NCI-H128 (cell line): ENCODE results near the gene IL1RL2.

Source experiments
- DNase-seq: peaks from one replicate; lab custom pipeline; 2025; ENCODE audit not compliant: unreplicated experiment; lab: John Stamatoyannopoulos, UW

IL1RL2 gene

DNA sequence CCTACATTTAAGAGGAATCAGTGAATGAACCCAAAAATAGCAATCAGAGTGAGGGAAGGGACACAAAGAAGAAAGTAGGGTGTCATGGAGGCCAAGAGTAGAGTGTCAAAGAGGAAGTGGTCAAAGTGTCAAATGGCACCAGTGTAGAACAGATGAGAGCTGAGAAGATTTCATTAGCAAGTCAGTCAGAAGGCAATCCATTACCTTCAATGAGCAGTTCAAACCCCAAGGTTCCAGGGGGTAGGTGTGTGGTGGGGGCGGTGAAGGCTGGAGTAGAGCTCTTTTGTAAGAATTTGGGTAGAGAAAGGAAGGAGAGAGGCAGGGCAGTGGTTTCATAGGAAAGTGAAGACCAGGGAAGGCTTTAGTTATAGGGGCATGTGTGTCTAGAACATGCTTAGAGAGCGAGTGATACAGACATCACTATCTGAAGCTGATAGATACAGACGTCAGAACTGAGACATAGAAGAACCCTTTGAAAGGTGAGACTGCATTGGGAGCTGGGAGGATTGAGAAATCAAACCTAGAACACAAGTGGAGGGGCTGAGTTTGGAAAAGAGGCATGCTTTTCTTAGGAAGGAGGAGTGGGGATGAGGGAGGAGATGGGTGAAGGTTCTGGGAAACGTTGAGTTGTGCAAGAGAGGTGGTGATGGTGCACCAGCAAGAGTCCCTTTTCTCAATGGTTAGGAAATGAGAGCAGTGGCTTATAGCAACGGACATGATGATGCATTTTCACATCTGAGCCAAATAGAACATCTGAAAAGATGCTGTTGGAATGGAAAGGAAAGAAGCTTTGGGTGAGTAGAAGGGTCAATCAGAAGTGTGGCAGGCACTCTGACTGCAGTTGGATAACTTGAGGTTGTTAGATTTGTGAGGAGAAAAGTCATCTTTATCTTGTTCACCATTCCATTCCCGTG is 75.7 kb downstream of the IL1RL2 start:
- DNase-seq: no peak

DNA sequence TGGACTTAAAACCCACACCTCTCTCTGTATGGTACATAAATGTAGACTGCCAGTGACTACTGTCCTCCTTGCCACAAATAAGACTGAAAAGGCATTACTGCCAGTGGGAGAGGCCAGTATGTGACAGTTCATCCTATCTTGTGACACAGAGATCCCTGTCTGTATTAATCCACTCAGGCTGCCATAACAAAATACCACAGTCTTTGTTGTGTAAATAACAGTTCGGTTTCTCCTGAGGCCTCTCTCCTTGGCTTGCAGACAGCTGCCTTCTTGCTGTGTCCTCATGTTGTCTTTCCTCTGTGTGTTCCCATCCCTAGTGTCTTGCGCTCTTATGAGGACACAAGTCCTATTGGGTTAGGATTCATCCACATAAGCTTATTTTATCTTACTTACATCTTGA is 78.1 kb downstream of the IL1RL2 start:
- DNase-seq: no peak

GRCh38 chr2:102266204-102266603 is 79.4 kb downstream of the IL1RL2 start:
- DNase-seq: no peak

DNA sequence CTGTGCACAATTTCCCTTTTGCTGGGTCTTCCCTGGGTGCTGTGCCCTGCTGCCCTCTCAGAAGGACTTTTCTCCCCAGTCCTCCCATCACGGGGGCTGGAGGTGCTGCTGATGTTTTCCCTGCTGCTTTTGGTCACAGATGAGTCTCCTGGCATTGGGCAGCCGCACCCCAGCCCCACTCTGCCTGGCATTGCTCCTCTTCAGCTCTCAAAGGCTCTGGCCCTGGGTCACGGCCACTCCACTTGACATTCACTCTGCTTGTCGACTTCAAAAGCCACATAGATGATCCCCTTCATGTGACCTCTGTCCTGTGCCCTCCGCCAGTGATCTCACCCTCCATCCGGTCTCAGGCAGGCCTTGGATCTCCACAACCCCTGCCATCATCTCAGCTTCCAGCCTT is 81.0 kb downstream of the IL1RL2 start:
- no peak for DNase-seq

DNA sequence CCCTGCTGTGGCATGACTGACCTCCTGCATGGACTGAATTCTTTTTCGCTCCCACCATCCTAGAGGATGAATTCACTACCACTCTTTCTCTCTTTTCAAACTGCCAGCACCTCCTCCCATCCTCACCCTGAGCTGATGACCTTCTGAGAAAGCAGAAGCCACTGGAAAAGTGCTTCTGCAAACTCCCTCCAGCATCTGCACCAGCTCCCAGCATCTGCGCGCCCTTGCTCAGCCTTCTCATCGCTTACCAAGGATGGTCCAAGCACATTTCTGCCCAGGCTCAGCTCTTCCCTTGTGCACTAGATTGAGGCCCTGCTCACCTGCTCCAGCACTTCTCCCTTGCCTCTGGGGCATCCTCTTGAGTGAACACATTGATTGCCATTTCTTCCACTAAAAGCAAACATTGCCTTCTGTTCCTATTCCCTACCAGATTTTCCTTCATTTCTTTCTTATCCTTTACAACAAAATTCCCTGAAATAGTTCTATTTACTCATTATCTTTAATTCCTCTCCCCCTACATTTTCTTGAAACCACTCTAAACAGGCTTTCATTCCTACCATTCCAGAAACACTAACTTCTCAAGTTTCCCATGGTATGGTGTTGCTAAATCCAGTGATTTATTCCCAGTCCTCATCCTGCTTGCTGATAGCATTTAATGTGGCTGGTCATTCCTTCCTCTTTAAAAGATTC is 81.8 kb downstream of the IL1RL2 start:
- no peak for DNase-seq

GRCh38 chr2:102269200-102269524 is 82.3 kb downstream of the IL1RL2 start:
- no peak for DNase-seq

GRCh38 chr2:102271844-102272243 is 85.0 kb downstream of the IL1RL2 start:
- DNase-seq: no peak

GRCh38 chr2:102273619-102274211 is 86.9 kb downstream of the IL1RL2 start:
- no peak for DNase-seq

- DNase-seq: no peak
Measured at GRCh38 chr2:102276549-102277201, 89.9 kb downstream of the IL1RL2 start.

GRCh38 chr2:102277202-102277700 is 90.4 kb downstream of the IL1RL2 start:
- DNase-seq: no peak

GRCh38 chr2:102278720-102279390 is 92.0 kb downstream of the IL1RL2 start:
- no peak for DNase-seq

- no peak for DNase-seq
Measured at GRCh38 chr2:102279391-102279735, 92.5 kb downstream of the IL1RL2 start.

- DNase-seq: no peak
Measured at GRCh38 chr2:102282678-102283091, 95.9 kb downstream of the IL1RL2 start.

DNA sequence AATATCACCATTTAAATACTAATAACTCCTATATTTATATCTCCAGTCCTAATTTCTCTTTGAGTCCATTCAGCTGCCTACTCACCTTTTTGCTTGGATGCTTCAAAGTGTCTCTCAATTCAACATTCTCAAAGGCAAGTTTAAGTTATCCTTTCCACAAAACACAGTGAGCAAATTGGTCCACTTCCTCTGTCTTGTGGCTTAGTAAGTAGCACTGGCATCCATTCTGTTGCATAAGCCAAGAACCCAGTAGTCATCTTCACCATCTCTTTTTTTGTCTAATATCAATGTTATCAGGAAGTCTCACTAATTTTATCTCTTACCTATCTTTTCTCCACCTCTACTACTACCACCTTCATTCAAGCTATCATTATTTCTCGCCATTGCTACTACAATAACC is 97.2 kb downstream of the IL1RL2 start:
- DNase-seq: no peak

- no peak for DNase-seq
Measured at GRCh38 chr2:102284611-102285010, 97.8 kb downstream of the IL1RL2 start.

- DNase-seq: no peak
Measured at GRCh38 chr2:102285368-102285767, 98.5 kb downstream of the IL1RL2 start.

GRCh38 chr2:102286041-102286440 is 99.2 kb downstream of the IL1RL2 start:
- no peak for DNase-seq

DNA sequence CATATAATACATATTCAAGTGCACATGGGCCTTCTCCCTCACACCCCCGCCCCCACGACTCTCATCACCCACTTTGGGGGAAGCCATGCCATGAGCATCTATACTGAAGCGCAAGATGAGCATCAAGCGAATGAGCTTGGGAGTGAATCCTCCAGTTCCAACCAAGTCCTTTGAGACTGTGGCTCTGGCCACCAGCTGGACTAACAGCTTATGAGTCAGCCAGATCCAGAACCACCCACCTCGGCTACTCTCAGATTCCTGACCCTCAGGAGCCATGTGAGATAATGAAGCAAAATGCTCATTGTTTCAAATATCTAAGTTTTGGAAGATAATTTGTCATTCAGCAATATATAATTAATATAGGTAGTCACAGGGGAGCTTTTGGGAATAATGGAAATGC is 102.3 kb downstream of the IL1RL2 start:
- DNase-seq: no peak
